Amniotic epithelial cell (primary cell): ENCODE results near the gene SLC22A17.
A peak's percentile ranks its signal among the peaks of the same experiment; 100 is the strongest.
"Not testable (repeated sequence)": the region's sequence is repeated elsewhere in the genome, so short reads cannot be mapped to it uniquely, and the experiment has no call there.

Experiments
- DNase-seq: peaks from one replicate; pipeline ENCODE4 v3.0.0-alpha.2; 2010; ENCODE audit warnings: low read depth

The SLC22A17 gene

DNA sequence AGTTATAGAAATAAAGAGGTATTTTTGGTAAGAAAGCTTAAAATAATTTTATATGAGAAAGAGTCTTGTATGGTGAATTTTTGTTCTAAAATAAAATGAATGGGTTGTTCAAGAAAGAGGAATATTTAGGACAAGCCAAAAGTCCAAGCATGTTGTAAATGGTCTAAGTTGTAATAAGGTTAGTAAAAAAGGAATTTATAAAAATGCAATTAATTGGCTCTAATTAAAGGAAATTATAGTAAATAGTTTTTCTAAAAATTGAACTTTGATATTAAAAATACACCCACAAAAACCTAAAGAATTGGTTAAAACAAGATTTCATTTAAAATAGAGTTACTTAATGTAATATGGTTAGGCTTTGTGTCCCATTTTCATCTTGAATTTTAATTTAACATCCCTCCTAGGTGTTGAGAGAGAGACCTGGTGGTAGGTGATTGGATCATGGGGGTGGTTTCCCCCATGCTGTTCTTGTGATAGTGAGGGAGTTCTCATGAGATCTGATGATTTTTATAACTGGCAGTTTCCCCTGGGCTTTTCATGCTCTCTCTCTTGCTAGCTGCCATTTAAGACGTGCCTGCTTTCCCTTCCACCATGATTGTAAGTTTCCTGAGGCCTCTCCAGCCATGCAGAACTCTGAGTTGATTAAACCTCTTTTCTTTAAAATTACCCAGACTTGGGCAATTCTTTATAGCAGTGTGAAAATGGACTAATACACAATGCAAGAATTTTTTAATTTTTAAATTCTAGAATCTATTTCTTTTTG, 13.0 kb downstream of the SLC22A17 start:
- DNase-seq: no peak

DNA sequence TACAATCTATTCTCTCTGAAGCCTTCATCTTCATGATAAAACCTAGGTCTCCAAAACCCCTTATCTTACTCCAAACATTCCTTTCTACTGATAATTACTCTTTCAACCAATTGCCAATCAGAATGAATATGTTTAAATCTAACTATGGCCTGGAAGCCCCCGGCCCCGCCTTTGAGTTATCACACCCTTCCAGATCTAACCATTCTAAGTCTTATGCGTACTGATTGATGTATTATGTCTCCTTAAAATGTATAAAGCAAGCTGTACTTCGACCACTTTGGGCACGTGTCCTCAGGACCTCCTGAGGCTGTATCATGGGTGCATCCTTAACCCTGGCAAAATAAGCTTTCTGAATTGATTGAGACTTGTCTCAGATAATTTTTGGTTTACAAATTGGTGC, 17.1 kb downstream of the SLC22A17 start:
- no peak for DNase-seq

DNA sequence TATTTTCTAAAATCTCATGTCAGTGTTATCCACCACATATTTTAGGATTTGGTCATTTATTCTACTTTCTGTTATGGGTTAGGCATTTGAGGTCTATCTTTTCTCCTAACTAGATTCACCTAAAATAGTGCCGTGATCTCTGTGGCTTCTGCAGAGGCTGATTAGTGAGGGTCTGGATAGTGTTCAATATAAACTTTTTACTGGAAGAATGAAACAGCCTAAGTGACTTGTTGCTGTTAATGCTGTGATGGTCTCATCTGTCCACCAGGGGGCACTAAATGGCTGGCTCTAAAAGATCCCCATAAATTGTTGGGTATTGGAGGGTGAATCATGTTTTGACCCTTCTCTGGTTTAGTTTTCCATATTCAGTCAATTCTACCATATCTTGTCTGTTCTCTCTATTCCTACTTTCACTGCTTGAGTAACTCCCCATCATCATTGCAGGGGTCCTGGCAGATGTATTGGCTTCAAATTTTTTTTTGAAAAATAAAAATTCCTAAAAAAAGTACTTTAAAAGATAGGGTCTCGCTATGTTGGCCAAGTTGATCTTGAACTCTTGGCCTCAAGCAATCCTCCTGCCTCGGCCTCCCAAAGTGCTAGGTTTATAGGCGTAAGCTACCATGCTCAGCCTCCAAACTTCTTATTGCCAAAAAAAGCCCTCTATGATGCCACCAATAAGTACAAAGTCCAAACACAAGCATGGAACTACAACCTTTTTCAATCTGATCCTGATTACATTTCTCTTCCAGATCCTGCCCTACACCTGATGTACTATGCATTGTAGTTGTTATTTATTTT, 24.5 kb downstream of the SLC22A17 start:
- peak; percentile 73 for DNase-seq

DNA sequence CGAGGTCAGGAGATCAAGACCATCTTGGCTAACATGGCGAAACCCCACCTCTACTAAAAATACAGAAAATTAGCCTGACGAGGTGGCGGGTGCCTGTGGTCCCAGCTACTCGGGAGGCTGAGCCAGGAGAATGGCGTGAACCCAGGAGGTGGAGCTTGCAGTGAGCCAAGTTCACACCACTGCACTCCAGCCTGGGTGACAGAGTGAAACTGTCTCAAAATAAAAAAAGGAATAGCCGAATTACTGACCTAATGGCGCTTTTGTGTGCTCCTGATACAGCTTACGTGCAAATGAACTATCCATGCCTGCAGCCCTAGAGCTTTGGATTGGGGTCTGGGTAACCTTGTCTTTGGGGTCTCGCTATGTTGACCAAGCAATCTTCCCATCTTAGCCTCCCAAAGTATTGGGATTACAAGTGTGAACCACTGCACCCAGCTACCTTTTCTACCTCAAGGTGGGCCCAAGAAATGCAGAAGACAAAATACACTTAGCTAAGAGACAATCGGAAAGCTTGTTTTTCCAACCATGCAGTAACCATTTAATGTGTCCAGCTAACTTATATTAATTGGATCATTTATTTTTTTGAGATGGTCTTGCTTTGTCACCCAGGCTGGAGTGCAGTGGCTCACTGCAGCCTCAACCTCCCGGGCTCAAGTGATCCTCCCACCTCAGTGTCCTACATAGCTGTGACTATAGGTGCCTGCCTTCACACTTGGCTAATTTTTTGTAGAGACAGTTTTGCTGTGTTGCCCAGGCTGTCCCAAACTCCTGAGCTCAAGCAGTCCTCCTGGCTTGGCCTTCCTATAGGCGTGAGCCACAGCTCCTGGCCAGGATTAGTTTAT, 26.0 kb downstream of the SLC22A17 start:
- no peak for DNase-seq

DNA sequence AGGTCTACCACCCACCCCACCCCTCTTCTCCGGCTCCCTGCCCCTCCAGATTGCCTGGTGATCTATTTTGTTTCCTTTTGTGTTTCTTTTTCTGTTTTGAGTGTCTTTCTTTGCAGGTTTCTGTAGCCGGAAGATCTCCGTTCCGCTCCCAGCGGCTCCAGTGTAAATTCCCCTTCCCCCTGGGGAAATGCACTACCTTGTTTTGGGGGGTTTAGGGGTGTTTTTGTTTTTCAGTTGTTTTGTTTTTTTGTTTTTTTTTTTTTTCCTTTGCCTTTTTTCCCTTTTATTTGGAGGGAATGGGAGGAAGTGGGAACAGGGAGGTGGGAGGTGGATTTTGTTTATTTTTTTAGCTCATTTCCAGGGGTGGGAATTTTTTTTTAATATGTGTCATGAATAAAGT, 26.9 kb downstream of the SLC22A17 start:
- DNase-seq: not testable (repeated sequence)

DNA sequence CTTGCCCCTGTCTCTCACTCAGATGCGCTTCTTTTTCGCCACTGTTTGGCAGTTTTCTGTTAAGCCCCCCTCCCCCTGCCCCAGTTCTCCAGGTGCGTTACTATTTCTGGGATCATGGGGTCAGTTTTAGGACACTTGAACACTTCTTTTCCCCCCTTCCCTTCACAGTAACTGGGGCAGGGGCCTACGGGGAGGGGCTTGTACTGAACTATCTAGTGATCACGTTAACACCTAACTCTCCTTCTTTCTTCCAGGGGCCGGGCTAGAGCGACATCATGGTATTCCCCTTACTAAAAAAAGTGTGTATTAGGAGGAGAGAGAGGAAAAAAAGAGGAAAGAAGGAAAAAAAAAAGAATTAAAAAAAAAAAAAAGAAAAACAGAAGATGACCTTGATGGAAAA, 27.7 kb downstream of the SLC22A17 start:
- no peak for DNase-seq

DNA sequence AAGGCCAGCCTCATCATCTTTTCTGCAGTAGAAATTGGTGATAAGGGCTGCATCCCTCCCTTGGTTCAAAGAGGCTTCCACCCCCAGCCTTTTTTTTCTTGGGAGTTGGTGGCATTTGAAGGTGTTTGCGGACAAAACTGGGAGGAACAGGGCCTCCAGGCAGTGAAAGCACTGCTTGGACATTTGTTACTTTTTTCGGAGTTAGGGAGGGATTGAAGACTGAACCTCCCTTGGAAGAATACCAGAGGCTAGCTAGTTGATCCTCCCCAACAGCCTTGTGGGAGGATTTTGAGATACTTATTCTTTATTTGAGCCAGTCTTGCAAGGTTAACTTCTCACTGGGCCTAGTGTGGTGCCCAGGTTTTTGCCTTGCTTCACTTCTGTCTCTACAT, 28.2 kb downstream of the SLC22A17 start:
- no peak for DNase-seq

DNA sequence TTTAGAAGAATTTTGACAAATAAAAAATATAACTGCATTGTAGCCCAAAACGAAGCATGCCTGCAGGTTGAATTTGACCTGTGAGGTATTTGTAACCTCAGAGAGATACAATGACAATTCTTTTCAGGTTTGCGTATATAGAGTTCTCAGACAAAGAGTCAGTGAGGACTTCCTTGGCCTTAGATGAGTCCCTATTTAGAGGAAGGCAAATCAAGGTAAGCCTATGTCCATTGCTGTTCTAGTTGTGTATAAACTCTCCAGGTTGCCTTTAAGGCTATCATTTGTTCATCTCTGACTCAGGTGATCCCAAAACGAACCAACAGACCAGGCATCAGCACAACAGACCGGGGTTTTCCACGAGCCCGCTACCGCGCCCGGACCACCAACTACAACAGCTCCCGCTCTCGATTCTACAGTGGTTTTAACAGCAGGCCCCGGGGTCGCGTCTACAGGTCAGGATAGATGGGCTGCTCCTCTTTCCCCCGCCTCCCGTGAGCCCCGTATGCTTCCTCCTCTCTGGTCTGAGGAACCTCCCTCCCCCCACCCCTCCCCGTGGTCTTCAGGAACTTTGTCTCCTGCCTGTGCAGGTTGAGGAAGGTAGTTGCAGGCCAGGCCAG, 28.7 kb downstream of the SLC22A17 start:
- DNase-seq: no peak

DNA sequence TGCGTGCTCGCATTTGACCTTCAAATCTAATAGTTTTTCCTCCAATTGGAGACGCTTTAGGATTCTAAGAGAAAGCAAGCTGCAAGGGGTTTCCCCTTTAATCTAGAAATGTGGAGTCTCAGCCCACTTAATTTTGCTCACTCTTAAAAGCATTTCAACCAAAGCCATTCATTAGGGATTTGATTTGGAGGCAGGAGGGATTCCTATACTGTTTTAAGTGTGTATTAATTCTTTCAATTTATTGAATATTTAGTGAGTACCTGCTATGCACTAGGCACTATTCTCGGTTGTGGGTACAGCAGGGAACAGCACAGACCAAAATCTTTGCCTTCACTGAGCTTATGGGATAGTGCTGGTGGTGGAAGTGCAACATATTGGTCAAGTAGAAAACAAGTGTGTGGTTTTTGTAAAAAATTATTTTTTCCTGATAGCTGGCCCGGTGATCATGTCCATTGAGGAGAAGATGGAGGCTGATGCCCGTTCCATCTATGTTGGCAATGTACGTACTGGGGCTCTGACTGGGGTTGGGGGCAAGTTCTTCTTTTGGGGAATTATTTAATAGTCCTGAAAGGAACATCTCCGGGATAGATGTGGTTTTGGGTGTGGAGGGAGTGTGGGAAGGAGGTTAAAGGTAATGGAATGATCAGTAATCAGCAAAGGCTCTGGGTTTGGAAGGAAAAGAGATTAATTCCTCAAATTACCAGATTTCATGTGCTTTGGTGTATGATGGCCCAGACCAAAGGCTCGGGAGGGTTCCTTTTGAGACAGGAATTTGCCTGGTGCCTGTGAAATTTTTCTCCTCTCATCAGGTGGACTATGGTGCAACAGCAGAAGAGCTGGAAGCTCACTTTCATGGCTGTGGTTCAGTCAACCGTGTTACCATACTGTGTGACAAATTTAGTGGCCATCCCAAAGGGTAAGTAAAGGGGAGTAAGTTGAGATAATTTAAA, 29.8 kb downstream of the SLC22A17 start:
- DNase-seq: no peak

DNA sequence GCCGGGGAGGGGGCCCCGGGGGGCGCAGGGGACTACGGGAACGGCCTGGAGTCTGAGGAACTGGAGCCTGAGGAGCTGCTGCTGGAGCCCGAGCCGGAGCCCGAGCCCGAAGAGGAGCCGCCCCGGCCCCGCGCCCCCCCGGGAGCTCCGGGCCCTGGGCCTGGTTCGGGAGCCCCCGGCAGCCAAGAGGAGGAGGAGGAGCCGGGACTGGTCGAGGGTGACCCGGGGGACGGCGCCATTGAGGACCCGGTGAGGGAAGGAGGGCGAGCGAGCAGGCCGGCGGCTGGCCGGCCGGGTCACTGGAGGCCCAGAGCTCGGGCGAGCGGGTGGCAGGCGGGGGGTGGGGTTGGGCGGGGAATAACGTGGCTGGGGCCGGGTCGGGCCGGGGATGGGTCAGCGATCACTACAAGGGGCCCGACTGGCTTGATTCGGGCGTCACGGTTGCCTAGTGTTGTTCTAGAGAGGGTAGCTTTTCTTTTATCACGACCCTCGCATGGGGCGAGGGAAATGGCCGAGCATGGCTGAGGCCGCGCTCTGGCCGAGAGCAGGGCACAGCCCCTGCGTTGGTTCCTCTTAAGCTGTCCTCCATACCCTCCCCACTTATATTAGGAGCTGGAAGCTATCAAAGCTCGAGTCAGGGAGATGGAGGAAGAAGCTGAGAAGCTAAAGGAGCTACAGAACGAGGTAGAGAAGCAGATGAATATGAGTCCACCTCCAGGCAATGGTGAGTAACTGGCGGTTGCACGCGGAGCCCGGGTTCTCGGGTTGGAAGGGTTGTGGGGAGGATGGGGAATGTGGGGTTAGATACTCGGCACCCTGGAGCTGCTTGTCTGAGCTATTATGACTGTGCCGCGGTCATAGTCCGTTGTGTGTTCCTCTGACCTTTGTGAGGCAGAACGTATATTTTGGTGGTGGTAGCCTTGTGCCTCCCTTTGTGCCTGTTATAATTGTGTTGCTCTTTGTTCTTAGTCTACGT, 30.8 kb downstream of the SLC22A17 start:
- peak; percentile 66 for DNase-seq

DNA sequence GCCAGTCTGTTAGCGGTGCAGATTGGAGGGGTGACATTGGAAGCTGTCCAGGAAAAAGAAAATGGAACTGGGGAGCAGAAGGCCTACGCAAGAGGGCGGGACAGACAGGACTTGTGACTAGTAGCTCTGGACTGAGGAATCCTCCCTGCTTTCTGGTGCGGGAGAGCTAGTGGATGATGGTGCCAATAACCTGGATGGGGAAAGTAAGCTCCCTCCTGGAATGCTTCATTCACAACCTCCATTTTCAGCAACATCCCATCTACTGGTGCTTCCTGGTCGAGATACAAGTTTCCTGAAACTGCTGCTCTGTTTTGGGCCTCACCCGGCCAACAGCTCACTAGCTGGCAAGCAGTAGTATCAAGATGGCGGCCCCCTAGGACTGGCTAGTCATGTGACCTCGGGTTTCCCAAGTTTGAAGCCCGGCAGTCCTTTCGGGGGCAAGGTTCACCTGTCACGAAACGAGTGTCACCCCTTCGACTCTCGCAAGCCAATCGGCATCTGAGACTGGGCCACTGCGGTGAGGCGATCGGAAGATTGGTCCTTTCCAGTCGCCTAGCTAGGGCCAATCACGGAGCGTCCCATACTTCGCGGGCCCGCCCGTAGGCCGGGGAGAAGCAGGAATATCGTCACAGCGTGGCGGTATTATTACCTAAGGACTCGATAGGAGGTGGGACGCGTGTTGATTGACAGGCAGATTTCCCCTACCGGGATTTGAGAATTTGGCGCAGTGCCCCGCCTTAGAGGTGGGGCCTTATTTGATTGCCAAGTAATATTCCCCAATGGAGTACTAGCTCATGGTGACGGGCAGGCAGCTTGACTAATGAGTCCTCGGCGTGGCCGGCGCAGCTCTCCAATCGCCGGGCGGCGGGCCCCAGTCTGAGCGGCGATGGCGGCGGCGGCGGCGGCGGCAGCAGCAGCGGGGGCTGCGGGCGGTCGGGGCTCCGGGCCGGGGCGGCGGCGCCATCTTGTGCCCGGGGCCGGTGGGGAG, 31.8 kb downstream of the SLC22A17 start, which contains the start of gene PABPN1:
PABPN1 (plus strand) TSS at position 874 of the 988 bp plus-strand sequence; CDS start at position 887, 13 bp downstream.
- peak; percentile 100 for DNase-seq

DNA sequence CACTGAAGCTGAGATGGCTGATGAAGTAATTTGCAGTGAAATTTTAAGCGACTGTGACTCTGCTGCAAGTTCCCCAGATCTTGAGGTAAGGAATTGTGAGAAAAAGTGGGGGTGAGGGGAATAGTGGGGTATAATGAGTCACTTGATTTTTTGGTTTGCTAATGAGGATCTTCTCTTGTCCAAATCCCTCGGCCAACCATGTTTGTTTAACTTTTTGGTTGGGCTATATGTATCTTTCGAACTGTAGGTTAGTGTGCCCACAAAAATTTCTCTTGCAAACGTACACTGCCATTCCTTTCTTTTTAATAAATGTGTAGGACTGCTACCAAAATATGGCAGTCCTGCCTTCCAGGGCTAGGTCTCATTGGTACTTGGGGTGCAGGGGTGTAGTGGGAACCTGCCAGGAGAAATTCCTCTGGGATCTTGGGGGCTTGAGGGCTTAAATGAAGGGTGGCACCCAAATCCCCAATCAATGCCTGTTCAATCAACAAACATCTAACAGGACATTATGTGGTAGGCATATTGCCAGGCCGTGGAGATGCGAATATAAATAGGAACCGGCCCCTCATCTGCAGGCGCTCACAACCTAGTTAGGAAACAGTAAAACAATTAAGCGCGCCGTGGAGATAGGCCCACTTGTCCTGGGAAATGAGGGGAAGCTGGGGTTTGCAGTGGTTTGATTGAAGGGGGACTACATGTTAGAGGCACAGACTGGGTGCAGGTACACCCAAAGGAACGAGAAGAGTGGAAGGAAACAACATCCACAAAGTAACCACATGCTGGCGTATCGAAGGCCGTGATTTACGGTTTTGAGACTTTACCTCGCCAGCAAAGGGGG, 32.7 kb downstream of the SLC22A17 start:
- no peak for DNase-seq

DNA sequence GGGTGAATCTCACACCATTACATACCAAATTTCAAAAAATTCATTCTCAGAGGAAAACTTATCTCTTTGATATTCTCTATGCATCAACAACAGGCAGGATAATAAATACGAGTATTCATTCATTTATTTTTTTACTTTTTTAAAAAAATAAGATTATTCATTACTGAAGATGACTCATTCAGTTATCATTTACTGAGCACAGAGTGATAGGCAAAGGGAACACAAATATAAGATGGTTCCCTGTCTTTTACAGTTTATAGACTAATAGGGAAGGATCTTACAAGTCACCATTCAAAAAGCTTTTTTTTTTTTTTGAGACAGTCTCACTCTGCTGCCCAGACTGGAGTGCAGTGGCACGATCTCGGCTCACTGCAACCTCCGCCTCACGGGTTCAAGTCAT, 36.4 kb downstream of the SLC22A17 start:
- DNase-seq: no peak

DNA sequence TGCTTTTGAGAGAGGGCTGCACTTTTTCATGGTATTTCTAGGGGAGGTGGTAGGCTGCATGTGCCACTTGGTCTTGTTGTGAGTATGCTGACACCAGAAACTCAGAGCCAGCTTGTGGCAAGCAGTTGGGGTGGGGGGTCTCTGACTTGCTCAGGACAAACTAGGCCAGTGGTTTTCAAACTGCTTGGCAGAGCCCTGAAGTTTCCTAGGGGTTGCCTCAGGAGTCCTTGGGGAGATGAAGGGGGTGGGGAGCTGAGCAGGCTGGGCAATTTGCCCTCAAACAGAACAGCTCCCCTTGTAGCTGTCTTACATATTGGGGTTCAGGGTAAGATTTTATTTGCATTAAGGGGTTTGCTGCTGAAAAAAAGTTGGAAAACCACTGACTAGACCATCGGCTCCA, 42.1 kb downstream of the SLC22A17 start:
- no peak for DNase-seq

DNA sequence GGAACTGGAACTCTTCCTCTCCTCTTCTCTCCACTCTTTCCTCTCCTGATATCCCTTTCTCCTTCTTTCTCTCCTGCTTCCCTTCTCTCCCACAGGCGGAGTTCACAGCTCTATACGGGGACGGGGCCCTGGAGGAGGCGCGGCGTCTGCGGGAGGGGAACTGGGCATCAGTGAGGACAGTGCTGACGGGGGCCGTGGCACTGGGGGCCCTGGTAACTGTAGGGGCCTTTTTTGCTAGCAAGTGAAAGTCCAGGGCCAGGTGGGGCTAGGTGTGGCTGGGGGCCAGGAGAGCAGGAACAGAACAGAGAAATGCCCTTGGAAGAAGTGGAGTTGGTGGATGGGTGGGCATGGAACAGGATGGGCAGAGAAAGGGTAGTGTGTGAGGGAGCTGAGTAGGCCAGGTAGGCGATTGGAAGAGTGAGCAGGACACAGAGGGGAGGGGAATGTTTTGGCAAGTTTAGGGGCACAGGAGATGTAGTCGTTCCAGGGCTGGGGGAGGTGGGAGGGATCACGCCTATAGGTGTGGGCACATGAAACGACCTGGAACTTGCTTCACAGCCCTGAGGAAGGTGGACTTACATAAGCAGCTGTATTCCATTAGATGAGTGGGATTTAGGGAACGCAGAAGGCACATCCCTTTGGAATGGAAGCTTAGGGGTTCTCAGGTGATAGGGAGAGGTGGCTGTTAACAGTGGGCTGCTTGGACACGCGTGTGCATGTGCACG, 43.8 kb downstream of the SLC22A17 start:
- no peak for DNase-seq
